Endothelial cell (in vitro differentiated cells): ENCODE results near the gene CYB561A3. TPM values are rescaled to one million over a fixed set of nuclear protein-coding genes. Genes with fewer than 3 reads are reported as not detected.
A peak's percentile ranks its signal among the peaks of the same experiment; 100 is the strongest.

Experiments used
- DNase-seq: peaks from one replicate; pipeline ENCODE4 v3.0.0; 2021; ENCODE audit warnings: low spot score
- H3K27ac Mint-ChIP-seq: one replicate; pipeline ENCODE4 v1.8.0; 2021; ENCODE audit warnings: mixed read lengths, inconsistent platforms; ENCODE audit not compliant: unreplicated experiment
- H3K27me3 Mint-ChIP-seq: one replicate; pipeline ENCODE4 v1.8.0; 2021; ENCODE audit warnings: mild to moderate bottlenecking, moderate library complexity, mixed read lengths, inconsistent platforms; ENCODE audit not compliant: unreplicated experiment
- H3K36me3 Mint-ChIP-seq: one replicate; pipeline ENCODE4 v1.8.0; 2021; ENCODE audit warnings: mild to moderate bottlenecking, low read depth, mixed read lengths, inconsistent platforms; ENCODE audit not compliant: unreplicated experiment
- H3K4me1 Mint-ChIP-seq: one replicate; pipeline ENCODE4 v1.8.0; 2021; ENCODE audit warnings: mild to moderate bottlenecking, mixed read lengths, inconsistent platforms; ENCODE audit not compliant: unreplicated experiment
- H3K4me3 Mint-ChIP-seq: one replicate; pipeline ENCODE4 v1.8.0; 2021; ENCODE audit warnings: mild to moderate bottlenecking, mixed read lengths, inconsistent platforms; ENCODE audit not compliant: unreplicated experiment
- H3K9me3 Mint-ChIP-seq: one replicate; pipeline ENCODE4 v1.8.0; 2021; ENCODE audit warnings: mixed read lengths, inconsistent platforms; ENCODE audit not compliant: unreplicated experiment
- CTCF ChIP-seq: fragments of 200-600 bp; sonication (generic); IDR thresholded peaks from one replicate; pipeline ENCODE4 v1.5.0; 2021; ENCODE audit warnings: antibody characterized with exemption; ENCODE audit not compliant: unreplicated experiment
- total RNA-seq: library from RNA; stranded (reverse); fragmentation: NEBNext Ultra II Directional; extraction: Animal tissue kit (Norgen Biotek cat#: 25700); gene quantifications from one replicate; pipeline ENCODE4 v1.2.1, GENCODE V29; 2021; ENCODE audit not compliant: unreplicated experiment

CYB561A3 gene
- total RNA-seq, 1 donor from 2014 or later, result 21.6 TPM

GRCh38 chr11:61350336-61350735 is 11.3 kb downstream of the CYB561A3 start:
- no peak for TF ChIP-seq CTCF
- H3K36me3 Mint-ChIP-seq, result peaks cover 27% of the 10 kb centered on the region
- DNase-seq, result no peak

GRCh38 chr11:61349916-61350315 is 11.8 kb downstream of the CYB561A3 start:
- H3K36me3 Mint-ChIP-seq, result peaks cover 27% of the 10 kb centered on the region
- H3K4me3 Mint-ChIP-seq, result peak overlapping the region; percentile 57
- peaks cover 8% of the 10 kb centered on the region for H3K4me1 Mint-ChIP-seq
- no peak for TF ChIP-seq CTCF
- H3K27ac Mint-ChIP-seq, result peak overlapping the region; percentile 59
- H3K9me3 Mint-ChIP-seq, result no peaks in the 10 kb centered on the region
- H3K27me3 Mint-ChIP-seq, result peaks cover 6% of the 10 kb centered on the region
- DNase-seq, result no peak

More at GRCh38 chr11:61350336-61350735, 11.3 kb downstream of the CYB561A3 start:
- Mint-ChIP-seq H3K4me1 (peaks cover 8% of the 10 kb centered on the region), H3K27ac (no peak overlapping the region), H3K27me3 (peaks cover 6% of the 10 kb centered on the region), H3K4me3 (no peak overlapping the region), H3K9me3 (no peaks in the 10 kb centered on the region)

- Mint-ChIP-seq H3K36me3 (peaks cover 33% of the 10 kb centered on the region), H3K9me3 (no peaks in the 10 kb centered on the region), H3K27me3 (peaks cover 9% of the 10 kb centered on the region), H3K27ac (no peak overlapping the region), H3K4me1 (peaks cover 8% of the 10 kb centered on the region), H3K4me3 (no peak overlapping the region)
- no peak for DNase-seq
- TF ChIP-seq CTCF, result no peak
Observed at GRCh38 chr11:61349189-61349751, 12.4 kb downstream of the CYB561A3 start.

GRCh38 chr11:61347916-61348461 is 13.7 kb downstream of the CYB561A3 start:
- Mint-ChIP-seq H3K36me3 (peaks cover 27% of the 10 kb centered on the region), H3K27me3 (peaks cover 8% of the 10 kb centered on the region), H3K27ac (no peak overlapping the region), H3K9me3 (no peaks in the 10 kb centered on the region), H3K4me1 (peaks cover 8% of the 10 kb centered on the region), H3K4me3 (no peak overlapping the region)
- no peak for TF ChIP-seq CTCF
- no peak for DNase-seq

GRCh38 chr11:61345954-61346843 is 15.5 kb downstream of the CYB561A3 start:
- DNase-seq, result no peak
- Mint-ChIP-seq H3K4me1 (peaks cover 8% of the 10 kb centered on the region), H3K4me3 (peak overlapping the region; percentile 37), H3K36me3 (peaks cover 22% of the 10 kb centered on the region), H3K27me3 (peaks cover 8% of the 10 kb centered on the region), H3K27ac (no peak overlapping the region), H3K9me3 (no peaks in the 10 kb centered on the region)
- TF ChIP-seq CTCF, result no peak
